Peyer's patch (tissue), 4 donors: ENCODE results near the gene SLC6A3.

Experiments
- POLR2A ChIP-seq, 2 donors: fragments of 450-650 bp; IDR thresholded peaks; one replicate each; pipeline ENCODE4 v1.5.1; 2017; ENCODE audit warnings: antibody characterized with exemption in 2 of 2, mild to moderate bottlenecking in 2 of 2, moderate library complexity in 2 of 2
- TF ChIP-seq, protein P1 (sequence below), 6 experiments: fragments of 450-650 bp in 4 of 6; fragments of 200-600 bp in 2 of 6; sonication (generic) in 1 of 6; IDR thresholded peaks; one replicate each; pipeline ENCODE4 v1.5.1; 2017 to 2019; ENCODE audit warnings: antibody characterized with exemption in 6 of 6, mild to moderate bottlenecking in 3 of 6, moderate library complexity in 1 of 6

DNA sequence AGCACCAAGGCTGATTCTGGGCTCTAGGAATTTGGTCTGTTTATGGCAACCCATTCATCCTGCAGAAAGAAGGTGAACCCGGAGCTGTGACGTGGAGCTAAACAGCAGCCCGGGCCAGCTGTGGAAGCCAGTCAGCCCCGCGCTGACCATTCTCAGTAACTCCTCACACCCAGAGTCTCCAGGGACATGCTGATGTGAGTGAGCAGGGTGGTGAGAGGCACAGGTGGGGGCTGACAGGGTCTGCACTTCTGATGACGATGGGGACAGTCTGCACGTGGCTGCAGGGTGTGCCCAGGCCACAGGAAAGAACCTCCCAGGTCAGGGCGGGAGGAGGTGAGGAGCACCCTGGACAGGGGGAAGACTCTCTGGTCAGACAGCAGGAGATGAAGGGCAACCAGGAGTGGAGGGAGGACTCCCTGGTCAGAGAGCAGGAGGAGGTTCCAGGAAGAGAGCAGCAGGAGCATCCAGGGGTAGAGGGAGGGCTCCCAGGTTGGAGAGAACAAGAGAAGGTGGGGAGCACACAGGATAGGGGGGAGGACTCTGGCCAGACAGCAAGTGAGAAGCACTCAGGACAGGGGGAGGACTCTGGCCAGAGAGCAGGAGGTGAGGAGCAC, 26.1 kb upstream of the SLC6A3 start:
- TF ChIP-seq, protein P1, sequence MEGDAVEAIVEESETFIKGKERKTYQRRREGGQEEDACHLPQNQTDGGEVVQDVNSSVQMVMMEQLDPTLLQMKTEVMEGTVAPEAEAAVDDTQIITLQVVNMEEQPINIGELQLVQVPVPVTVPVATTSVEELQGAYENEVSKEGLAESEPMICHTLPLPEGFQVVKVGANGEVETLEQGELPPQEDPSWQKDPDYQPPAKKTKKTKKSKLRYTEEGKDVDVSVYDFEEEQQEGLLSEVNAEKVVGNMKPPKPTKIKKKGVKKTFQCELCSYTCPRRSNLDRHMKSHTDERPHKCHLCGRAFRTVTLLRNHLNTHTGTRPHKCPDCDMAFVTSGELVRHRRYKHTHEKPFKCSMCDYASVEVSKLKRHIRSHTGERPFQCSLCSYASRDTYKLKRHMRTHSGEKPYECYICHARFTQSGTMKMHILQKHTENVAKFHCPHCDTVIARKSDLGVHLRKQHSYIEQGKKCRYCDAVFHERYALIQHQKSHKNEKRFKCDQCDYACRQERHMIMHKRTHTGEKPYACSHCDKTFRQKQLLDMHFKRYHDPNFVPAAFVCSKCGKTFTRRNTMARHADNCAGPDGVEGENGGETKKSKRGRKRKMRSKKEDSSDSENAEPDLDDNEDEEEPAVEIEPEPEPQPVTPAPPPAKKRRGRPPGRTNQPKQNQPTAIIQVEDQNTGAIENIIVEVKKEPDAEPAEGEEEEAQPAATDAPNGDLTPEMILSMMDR (IDR thresholded peaks at IDR 0.05), result no peak
- TF ChIP-seq POLR2A (IDR thresholded peaks at IDR 0.05), result no peak
